ENCODE measurements around the gene URGCP. TPM values are rescaled to one million over a fixed set of nuclear protein-coding genes. Genes with fewer than 3 reads are reported as not detected.
"Not testable (repeated sequence)": the region's sequence is repeated elsewhere in the genome, so short reads cannot be mapped to it uniquely, and the experiment has no call there.

The URGCP gene
- polyA plus RNA-seq, 1 donor: 39.2 TPM

DNA sequence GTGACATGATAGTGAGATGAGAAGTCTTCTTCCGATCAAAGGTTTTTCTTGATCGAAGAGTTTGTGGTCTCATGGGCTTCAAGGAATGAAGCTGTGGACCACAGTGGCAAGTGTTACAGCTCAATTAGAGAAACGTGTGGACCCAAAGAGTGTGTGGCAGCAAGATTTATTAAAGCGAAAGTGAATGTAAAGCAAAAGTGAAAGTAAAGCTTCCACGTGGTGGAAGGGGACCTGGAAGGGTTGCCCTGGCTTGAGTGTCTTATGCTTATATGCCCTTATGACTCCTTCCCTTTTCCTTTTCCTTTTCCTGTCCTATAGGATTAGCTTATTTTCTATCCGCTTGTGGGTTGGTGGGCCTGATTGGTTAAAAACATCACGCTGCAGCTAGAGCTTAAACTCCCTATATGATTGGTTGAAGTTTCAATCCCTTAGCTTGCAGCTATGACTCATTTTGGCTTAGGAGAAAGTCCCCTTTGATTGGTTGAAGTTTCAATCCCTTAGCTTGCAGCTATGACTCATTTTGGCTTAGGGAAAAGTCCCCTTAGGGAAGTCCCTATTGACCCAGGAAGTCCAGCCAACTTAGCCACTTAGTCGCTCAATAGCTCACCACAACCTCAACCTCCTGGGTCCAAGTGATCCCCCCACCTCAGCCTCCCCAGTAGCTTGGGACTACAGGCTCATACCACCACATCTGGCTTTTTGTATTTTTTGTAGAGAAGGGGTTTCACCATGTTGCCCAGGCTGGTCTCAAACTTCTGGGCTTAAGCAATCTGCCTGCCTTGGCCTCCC, 71.7 kb downstream of the URGCP start:
- no peak for DNase-seq

- DNase-seq: not testable (repeated sequence)
Observed at GRCh38 chr7:43830917-43831316, 75.5 kb downstream of the URGCP start.

Other genes with a start within 250 kb of the URGCP start
- 90.6 TPM for gene COA1, start 177.1 kb downstream of the URGCP start, polyA plus RNA-seq (ENCODE audit: insufficient read length)
- gene BLVRA, start 147.9 kb downstream of the URGCP start, polyA plus RNA-seq (ENCODE audit: insufficient read length): 52.7 TPM
- 64.6 TPM for gene MRPS24, start 37.1 kb downstream of the URGCP start, polyA plus RNA-seq (ENCODE audit: insufficient read length)
- 22.5 TPM for gene UBE2D4, start 19.8 kb upstream of the URGCP start, polyA plus RNA-seq (ENCODE audit: insufficient read length)
- 2.1 TPM for gene SPDYE1, start 91.3 kb upstream of the URGCP start, polyA plus RNA-seq (ENCODE audit: insufficient read length)
- 60.1 TPM for gene DBNL, start 138.1 kb upstream of the URGCP start, polyA plus RNA-seq (ENCODE audit: insufficient read length)
- 1.1 TPM for gene PGAM2, start 159.0 kb upstream of the URGCP start, polyA plus RNA-seq (ENCODE audit: insufficient read length)
- 28.6 TPM for gene POLM, start 175.9 kb upstream of the URGCP start, polyA plus RNA-seq (ENCODE audit: insufficient read length)
- gene AEBP1, start 197.7 kb upstream of the URGCP start, polyA plus RNA-seq (ENCODE audit: insufficient read length): 64.2 TPM
- gene POLD2, start 217.0 kb upstream of the URGCP start, polyA plus RNA-seq (ENCODE audit: insufficient read length): 108 TPM
- gene MYL7, start 234.7 kb upstream of the URGCP start, polyA plus RNA-seq (ENCODE audit: insufficient read length): 1.4 TPM

Measured in left kidney (tissue), 2 donors.